H9 (cell line): Measurements from ENCODE around the gene DNAJC6. TPM values are rescaled to one million over a fixed set of nuclear protein-coding genes. Genes with fewer than 3 reads are reported as not detected.

Experiments used
- DNase-seq: peaks from one replicate; pipeline ENCODE4 v3.0.0-alpha.2; 2017
- H2AFZ ChIP-seq: one replicate; pipeline ENCODE4 v1.6.1; 2013; ENCODE audit warnings: mild to moderate bottlenecking, low read length, control low read depth, moderate library complexity
- H2AK5ac ChIP-seq: 2 replicates; pipeline ENCODE4 v1.6.1; 2013; ENCODE audit warnings: low read length, control low read depth, mixed read lengths; ENCODE audit not compliant: insufficient read length
- H2BK120ac ChIP-seq: one replicate; pipeline ENCODE4 v1.6.1; 2013; ENCODE audit warnings: low read depth, mild to moderate bottlenecking, low read length, control low read depth, inconsistent platforms; ENCODE audit not compliant: poor library complexity, severe bottlenecking
- H2BK12ac ChIP-seq: 2 replicates; pipeline ENCODE4 v1.6.1; 2013; ENCODE audit warnings: low read length, control low read depth, mixed read lengths, low read depth; ENCODE audit not compliant: insufficient read length
- H2BK15ac ChIP-seq: 2 replicates; pipeline ENCODE4 v1.6.1; 2013; ENCODE audit warnings: low read depth, low read length, control low read depth
- H2BK20ac ChIP-seq: one replicate; pipeline ENCODE4 v1.6.1; 2013; ENCODE audit warnings: low read depth, mild to moderate bottlenecking, low read length, control low read depth, inconsistent platforms; ENCODE audit not compliant: poor library complexity, severe bottlenecking
- H2BK5ac ChIP-seq: 2 replicates; pipeline ENCODE4 v1.6.1; 2013; ENCODE audit warnings: low read length, control low read depth, mixed read lengths; ENCODE audit not compliant: insufficient read length
- H3K14ac ChIP-seq: 2 replicates; pipeline ENCODE4 v1.6.1; 2013; ENCODE audit warnings: low read length, control low read depth; ENCODE audit not compliant: insufficient read depth
- H3K18ac ChIP-seq: 2 replicates; pipeline ENCODE4 v1.6.1; 2013; ENCODE audit warnings: low read depth, mild to moderate bottlenecking, mixed read lengths, low read length, control low read depth; ENCODE audit not compliant: insufficient read length
- H3K23ac ChIP-seq: 2 replicates; pipeline ENCODE4 v1.6.1; 2013; ENCODE audit warnings: low read length, control low read depth, mixed read lengths, low read depth; ENCODE audit not compliant: insufficient read length
- H3K23me2 ChIP-seq: 2 replicates; pipeline ENCODE4 v1.6.1; 2013; ENCODE audit warnings: low read depth, mild to moderate bottlenecking, mixed read lengths, low read length, control low read depth; ENCODE audit not compliant: insufficient read length, poor library complexity, severe bottlenecking
- H3K27ac ChIP-seq: 2 replicates; pipeline ENCODE4 v1.5.1; 2013; ENCODE audit warnings: low read length, control low read depth, mixed read lengths, low read depth; ENCODE audit not compliant: insufficient read length
- H3K27me3 ChIP-seq: 2 replicates; pipeline ENCODE4 v1.6.1; 2013; ENCODE audit warnings: low read length, control low read depth, inconsistent platforms; ENCODE audit not compliant: insufficient read depth
- H3K4ac ChIP-seq: 2 replicates; pipeline ENCODE4 v1.6.1; 2013; ENCODE audit warnings: low read depth, mild to moderate bottlenecking, control low read depth, inconsistent platforms, low read length, moderate library complexity
- H3K4me1 ChIP-seq: 2 replicates; pipeline ENCODE4 v1.6.1; 2013; ENCODE audit warnings: low read length, control low read depth, inconsistent platforms; ENCODE audit not compliant: insufficient read depth
- H3K4me2 ChIP-seq: 2 replicates; pipeline ENCODE4 v1.6.1; 2013; ENCODE audit warnings: low read length, control low read depth, mixed read lengths; ENCODE audit not compliant: insufficient read length, insufficient read depth
- H3K56ac ChIP-seq: 2 replicates; pipeline ENCODE4 v1.6.1; 2013; ENCODE audit warnings: low read depth, mild to moderate bottlenecking, mixed read lengths, low read length, control low read depth; ENCODE audit not compliant: insufficient read length
- H3K79me1 ChIP-seq: 2 replicates; pipeline ENCODE4 v1.6.1; 2013; ENCODE audit warnings: low read depth, mild to moderate bottlenecking, moderate library complexity, low read length, control low read depth, inconsistent platforms; ENCODE audit not compliant: insufficient read depth, poor library complexity, severe bottlenecking
- H3K79me2 ChIP-seq: 2 replicates; pipeline ENCODE4 v1.6.1; 2013; ENCODE audit warnings: low read length, control low read depth, inconsistent platforms; ENCODE audit not compliant: insufficient read depth
- H3K9ac ChIP-seq: 2 replicates; pipeline ENCODE4 v1.6.1; 2013; ENCODE audit warnings: low read length, control low read depth, mixed read lengths; ENCODE audit not compliant: insufficient read length; ENCODE audit errors: extremely low read depth
- H3K9me3 ChIP-seq: one replicate; pipeline ENCODE4 v1.6.1; 2013; ENCODE audit warnings: low read depth, low read length, inconsistent platforms; ENCODE audit not compliant: control insufficient read depth
- H3T11ph ChIP-seq: one replicate; pipeline ENCODE4 v1.6.1; 2013; ENCODE audit warnings: mild to moderate bottlenecking, low read length, control low read depth, inconsistent platforms
- H4K20me1 ChIP-seq: one replicate; pipeline ENCODE4 v1.6.1; 2013; ENCODE audit not compliant: control insufficient read depth, insufficient read length, insufficient read depth
- H4K5ac ChIP-seq: 2 replicates; pipeline ENCODE4 v1.6.1; 2013; ENCODE audit warnings: low read depth, mild to moderate bottlenecking, mixed read lengths, low read length, control low read depth; ENCODE audit not compliant: insufficient read length
- H4K8ac ChIP-seq: replicated peaks from 2 replicates; pipeline ENCODE4 v1.6.1; 2013; ENCODE audit warnings: low read length, control low read depth, mixed read lengths, low read depth; ENCODE audit not compliant: insufficient read length
- H4K91ac ChIP-seq: 2 replicates; pipeline ENCODE4 v1.6.1; 2013; ENCODE audit warnings: low read depth, mild to moderate bottlenecking, moderate library complexity, mixed read lengths, low read length, control low read depth; ENCODE audit not compliant: insufficient read length
- H3K27ac Mint-ChIP-seq, 3 experiments: 2 replicates in 2 of 3; 3 replicates in 1 of 3; pipeline ENCODE4 v1.8.0; 2020 to 2021; ENCODE audit warnings: mixed read lengths in 3 of 3, mild to moderate bottlenecking in 1 of 3, moderate library complexity in 1 of 3
- H3K27me3 Mint-ChIP-seq: 2 replicates; pipeline ENCODE4 v1.8.0; 2021; ENCODE audit warnings: low read depth, mild to moderate bottlenecking, moderate library complexity, mixed read lengths
- H3K36me3 Mint-ChIP-seq, 3 experiments: 2 replicates in 2 of 3; 3 replicates in 1 of 3; pipeline ENCODE4 v1.8.0; 2020 to 2021; ENCODE audit warnings: low read depth in 3 of 3, mixed read lengths in 3 of 3; ENCODE audit not compliant: insufficient read depth in 1 of 3
- H3K4me1 Mint-ChIP-seq, 2 experiments: 2 replicates each; pipeline ENCODE4 v1.8.0; 2020; ENCODE audit warnings: mixed read lengths in 2 of 2
- H3K4me3 Mint-ChIP-seq, 2 experiments: 2 replicates in 1 of 2; 3 replicates in 1 of 2; pipeline ENCODE4 v1.8.0; 2020 to 2021; ENCODE audit warnings: mild to moderate bottlenecking in 2 of 2, mixed read lengths in 2 of 2, moderate library complexity in 1 of 2
- H3K9me3 Mint-ChIP-seq, 2 experiments: 2 replicates in 1 of 2; 3 replicates in 1 of 2; pipeline ENCODE4 v1.8.0; 2020; ENCODE audit warnings: mild to moderate bottlenecking in 2 of 2, mixed read lengths in 2 of 2, moderate library complexity in 1 of 2
- CTCF ChIP-seq: fragments of 200-600 bp; sonication (generic); conservative IDR thresholded peaks from 3 replicates; pipeline ENCODE4 v1.8.0; 2021; ENCODE audit warnings: antibody characterized with exemption, mild to moderate bottlenecking
- WGBS: extraction: QIAGEN DNeasy Blood & Tissue Kit; methylation state at CpG from one replicate; pipeline ENCODE4 v1.1.7; 2013; ENCODE audit warnings: missing lambda C conversion rate, low lambda C conversion rate, mixed read lengths; ENCODE audit not compliant: insufficient read length; ENCODE audit errors: extremely low coverage; 5-methylcytosine and 5-hydroxymethylcytosine counted together
- total RNA-seq: library from RNA; stranded (reverse); gene quantifications from 2 replicates; pipeline ENCODE4 v1.2.1, GENCODE V29; 2021

DNAJC6 gene
- total RNA-seq, 1 experiment from 2014 or later = 2.2 TPM

DNA sequence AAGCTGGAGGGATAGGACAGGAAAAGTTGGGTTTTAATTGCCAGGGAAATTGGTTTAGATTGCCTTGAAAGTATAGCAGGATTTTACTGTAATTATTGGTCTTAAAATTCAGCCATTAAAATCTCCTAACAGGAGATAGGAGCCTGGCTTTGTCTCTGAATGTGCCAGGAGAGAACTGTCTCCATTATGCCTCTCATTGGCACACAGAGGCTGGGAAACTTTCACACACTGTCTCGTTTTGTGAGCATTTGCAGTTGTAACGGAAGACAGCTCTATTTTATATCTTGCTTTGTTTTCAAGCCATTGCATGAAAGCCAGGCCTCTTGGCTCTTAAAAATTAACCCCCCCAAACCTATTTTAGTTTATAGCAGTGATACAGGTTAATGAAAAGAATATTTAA lies 12.5 kb downstream of the DNAJC6 start:
- Histone ChIP-seq H4K91ac (no peak overlapping the region), H3K14ac (no peak overlapping the region), H3K9me3 (no peaks in the 10 kb centered on the region), H4K8ac (no peak overlapping the region), H3K56ac (no peak overlapping the region), H4K5ac (no peak overlapping the region), H3K23ac (no peak overlapping the region), H2AFZ (no peak overlapping the region), H3K9ac (no peak overlapping the region), H2AK5ac (no peak overlapping the region), H3K23me2 (no peaks in the 10 kb centered on the region), H2BK15ac (no peak overlapping the region), H3K4me2 (no peak overlapping the region), H3K27ac (no peak overlapping the region), H3K79me2 (no peaks in the 10 kb centered on the region), H3K27me3 (no peaks in the 10 kb centered on the region), H3K4me1 (no peaks in the 10 kb centered on the region), H3K79me1 (no peaks in the 10 kb centered on the region), H2BK5ac (no peak overlapping the region), H4K20me1 (no peaks in the 10 kb centered on the region), H2BK20ac (no peak overlapping the region), H2BK120ac (no peak overlapping the region), H3K4ac (no peak overlapping the region), H3K18ac (no peak overlapping the region), H3T11ph (no peak overlapping the region), H2BK12ac (no peak overlapping the region)
- no CpG with 5 or more reads among the region's 2 CpGs for WGBS
- no peak overlapping the region for H3K4me3 Mint-ChIP-seq
- no peak for TF ChIP-seq CTCF
- H3K27ac Mint-ChIP-seq = peak overlapping the region in 1 of 3 experiments; percentile 25; a peak in 1 of 7 replicates
- H3K36me3 Mint-ChIP-seq = no peaks in the 10 kb centered on the region
- no peaks in the 10 kb centered on the region for H3K27me3 Mint-ChIP-seq
- no peak for DNase-seq
- no peaks in the 10 kb centered on the region for H3K9me3 Mint-ChIP-seq
- peaks cover 5 to 6% of the 10 kb centered on the region in 2 experiments; a peak in 3 of 4 replicates for H3K4me1 Mint-ChIP-seq
